Right renal pelvis (tissue), 4 donors: ENCODE measurements around the gene COG5. TPM values are rescaled to one million over a fixed set of nuclear protein-coding genes. Genes with fewer than 3 reads are reported as not detected.
"Not testable (repeated sequence)": the region's sequence is repeated elsewhere in the genome, so short reads cannot be mapped to it uniquely, and the experiment has no call there.

Source experiments
- DNase-seq, 4 donors: peaks; one replicate each; pipeline ENCODE4 v3.0.0-alpha.2; 2013; ENCODE audit warnings: low read depth in 4 of 4, low spot score in 3 of 4, missing footprints in 1 of 4
- polyA plus RNA-seq, 4 donors: library from polyadenylated mRNA; unstranded; fragments of 120-200 nt; gene quantifications; one replicate each; pipeline ENCODE4 v1.2.1, GENCODE V29; 2013; ENCODE audit not compliant: insufficient read length in 4 of 4

Gene COG5
- polyA plus RNA-seq, 4 donors, result 27.3 to 39.2 (median 36.4) TPM

- DNase-seq, result no peak
These were observed 269.5 kb downstream of the COG5 start for GRCh38 chr7:107294182-107294581.

GRCh38 chr7:107292591-107292990, 271.1 kb downstream of the COG5 start:
- no peak for DNase-seq

GRCh38 chr7:107291434-107291833, 272.3 kb downstream of the COG5 start:
- DNase-seq, result no peak

- DNase-seq, result no peak
These were observed 276.7 kb downstream of the COG5 start for GRCh38 chr7:107286751-107287621.

- no peak for DNase-seq
These were observed 278.7 kb downstream of the COG5 start for GRCh38 chr7:107284911-107285479.

GRCh38 chr7:107277331-107277730, 286.4 kb downstream of the COG5 start:
- no peak for DNase-seq

GRCh38 chr7:107276220-107276827, 287.4 kb downstream of the COG5 start:
- DNase-seq, result no peak

GRCh38 chr7:107274506-107274905, 289.2 kb downstream of the COG5 start:
- DNase-seq, result no peak

- no peak for DNase-seq
These were observed 293.9 kb downstream of the COG5 start for GRCh38 chr7:107269790-107270189.

- DNase-seq, result no peak
These were observed 295.1 kb downstream of the COG5 start for GRCh38 chr7:107268594-107268993.

GRCh38 chr7:107267138-107267537, 296.6 kb downstream of the COG5 start:
- DNase-seq, result no peak

- no peak for DNase-seq
These were observed 299.0 kb downstream of the COG5 start for GRCh38 chr7:107264723-107265122.

GRCh38 chr7:107262857-107263256, 300.9 kb downstream of the COG5 start:
- DNase-seq, result no peak

GRCh38 chr7:107258737-107259136, 305.0 kb downstream of the COG5 start:
- no peak for DNase-seq

GRCh38 chr7:107255602-107256001, 308.1 kb downstream of the COG5 start:
- DNase-seq, result no peak

- DNase-seq, result no peak
These were observed 309.2 kb downstream of the COG5 start for GRCh38 chr7:107254398-107254985.

GRCh38 chr7:107253599-107253998, 310.1 kb downstream of the COG5 start:
- no peak for DNase-seq

- no peak for DNase-seq
These were observed 311.8 kb downstream of the COG5 start for GRCh38 chr7:107251963-107252362.

GRCh38 chr7:107248551-107249316, 315.0 kb downstream of the COG5 start:
- no peak for DNase-seq

- not testable (repeated sequence) for DNase-seq
These were observed 316.9 kb downstream of the COG5 start for GRCh38 chr7:107246836-107247235.

GRCh38 chr7:107244613-107245012, 319.1 kb downstream of the COG5 start:
- DNase-seq, result no peak
